A673 (cell line): ENCODE measurements around the gene UBE4B. TPM values are rescaled to one million over a fixed set of nuclear protein-coding genes. Genes with fewer than 3 reads are reported as not detected.

Experiments
- BruUV-seq: library from RNA; stranded (reverse); fragments of 400-500 nt; replicated peaks from 2 replicates; lab custom pipeline; 2021; lab: Mats Ljungman, UMichigan
- CTCF ChIA-PET: fragments of 300-600 bp; sonication (Branson Sonifier 250); formaldehyde crosslinking; loops from one replicate; lab custom pipeline; 2022; ENCODE audit warnings: antibody characterized with exemption; lab: Charles Lee
- POLR2A ChIA-PET: fragments of 300-600 bp; sonication (Branson Sonifier 250); formaldehyde crosslinking; loops from one replicate; lab custom pipeline; 2022; ENCODE audit warnings: antibody characterized with exemption; ENCODE audit not compliant: low non-redundant PET; lab: Charles Lee
- DNase-seq: peaks from one replicate; pipeline ENCODE4 v3.0.0-alpha.2; 2015; ENCODE audit warnings: low spot score
- H3K27ac ChIP-seq: fragments of 200-600 bp; sonication (generic); 2 replicates; pipeline ENCODE4 v1.5.1; 2016; ENCODE audit warnings: mixed run types, low read depth, mild to moderate bottlenecking, mixed read lengths, antibody characterized with exemption, low read length; ENCODE audit not compliant: poor library complexity, severe bottlenecking
- H3K27me3 ChIP-seq: fragments of 200-600 bp; sonication (generic); replicated peaks from 2 replicates; pipeline ENCODE4 v1.6.1; 2017; ENCODE audit warnings: mixed run types, low read depth, mild to moderate bottlenecking, mixed read lengths, antibody characterized with exemption, low read length; ENCODE audit not compliant: insufficient read depth, poor library complexity
- H3K36me3 ChIP-seq: fragments of 200-600 bp; sonication (generic); 2 replicates; pipeline ENCODE4 v1.6.1; 2016; ENCODE audit warnings: mixed run types, mild to moderate bottlenecking, mixed read lengths, antibody characterized with exemption, low read length; ENCODE audit not compliant: insufficient read depth, poor library complexity, severe bottlenecking
- H3K4me1 ChIP-seq: fragments of 200-600 bp; sonication (generic); 2 replicates; pipeline ENCODE4 v1.6.1; 2017; ENCODE audit warnings: mixed run types, mild to moderate bottlenecking, mixed read lengths, antibody characterized with exemption, low read length; ENCODE audit not compliant: insufficient read depth, poor library complexity, severe bottlenecking
- H3K4me3 ChIP-seq: fragments of 200-600 bp; sonication (generic); 2 replicates; pipeline ENCODE4 v1.5.1; 2016; ENCODE audit warnings: low read depth, mixed run types, mild to moderate bottlenecking, mixed read lengths, low read length; ENCODE audit not compliant: poor library complexity, severe bottlenecking
- H3K9me3 ChIP-seq: fragments of 200-600 bp; sonication (generic); 2 replicates; pipeline ENCODE4 v1.6.1; 2016; ENCODE audit warnings: mixed run types, low read depth, mild to moderate bottlenecking, mixed read lengths, antibody characterized with exemption, low read length; ENCODE audit not compliant: poor library complexity, severe bottlenecking
- EZH2 ChIP-seq: fragments of 200-600 bp; sonication (generic); IDR thresholded peaks from 2 replicates; pipeline ENCODE4 v1.6.1; 2017; ENCODE audit warnings: borderline replicate concordance, low read depth, mild to moderate bottlenecking, mixed read lengths, antibody characterized with exemption, low read length; ENCODE audit not compliant: poor library complexity, severe bottlenecking
- intact Hi-C: fragments of 100-400 bp; cut with micrococcal nuclease; formaldehyde crosslinking; loops from one replicate; pipeline ENCODE4 v1.10.0; 2022; ENCODE audit not compliant: unreplicated experiment
- total RNA-seq: library from RNA; stranded (reverse); gene quantifications from 2 replicates; pipeline ENCODE4 v1.2.3, GENCODE V29; 2021
- TF ChIP-seq, protein P1 (sequence below): fragments of 300-800, 200-600 bp; sonication (generic); conservative IDR thresholded peaks from 2 replicates; pipeline ENCODE4 v1.5.1; 2017; ENCODE audit warnings: low read depth, mild to moderate bottlenecking, antibody characterized with exemption, low read length, moderate library complexity, mixed read lengths

Gene UBE4B
- total RNA-seq, 1 experiment from 2014 or later, result 58.0 TPM

DNA sequence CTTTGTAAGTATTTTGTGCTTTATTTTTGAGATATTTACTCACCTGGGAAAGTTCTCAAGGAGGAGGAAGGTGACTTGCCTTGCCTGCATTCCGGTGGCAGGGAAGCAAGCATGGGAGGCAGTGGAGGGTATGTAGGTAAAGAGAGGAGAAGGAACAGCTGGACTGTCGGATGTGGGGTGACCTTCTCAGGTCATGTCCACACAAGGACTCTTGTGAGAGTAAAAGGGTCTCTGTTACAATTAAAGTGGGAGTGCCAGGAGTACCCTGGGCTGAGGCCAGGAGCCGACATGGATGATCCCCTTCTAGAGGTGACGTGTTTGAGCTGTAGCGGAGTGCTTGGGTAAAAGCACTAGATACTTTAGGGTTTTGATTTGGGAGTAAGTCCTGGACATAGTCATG is 25.0 kb downstream of the UBE4B start:
- intact Hi-C loops, result no loop called here
- Histone ChIP-seq H3K36me3 (no peaks in the 10 kb centered on the region), H3K9me3 (no peaks in the 10 kb centered on the region), H3K4me1 (peaks cover 28% of the 10 kb centered on the region), H3K4me3 (no peak overlapping the region), H3K27ac (peak overlapping the region; percentile 30), H3K27me3 (no peaks in the 10 kb centered on the region)
- POLR2A ChIA-PET, result no interaction called here
- CTCF ChIA-PET, result no interaction called here
- TF ChIP-seq, protein P1, sequence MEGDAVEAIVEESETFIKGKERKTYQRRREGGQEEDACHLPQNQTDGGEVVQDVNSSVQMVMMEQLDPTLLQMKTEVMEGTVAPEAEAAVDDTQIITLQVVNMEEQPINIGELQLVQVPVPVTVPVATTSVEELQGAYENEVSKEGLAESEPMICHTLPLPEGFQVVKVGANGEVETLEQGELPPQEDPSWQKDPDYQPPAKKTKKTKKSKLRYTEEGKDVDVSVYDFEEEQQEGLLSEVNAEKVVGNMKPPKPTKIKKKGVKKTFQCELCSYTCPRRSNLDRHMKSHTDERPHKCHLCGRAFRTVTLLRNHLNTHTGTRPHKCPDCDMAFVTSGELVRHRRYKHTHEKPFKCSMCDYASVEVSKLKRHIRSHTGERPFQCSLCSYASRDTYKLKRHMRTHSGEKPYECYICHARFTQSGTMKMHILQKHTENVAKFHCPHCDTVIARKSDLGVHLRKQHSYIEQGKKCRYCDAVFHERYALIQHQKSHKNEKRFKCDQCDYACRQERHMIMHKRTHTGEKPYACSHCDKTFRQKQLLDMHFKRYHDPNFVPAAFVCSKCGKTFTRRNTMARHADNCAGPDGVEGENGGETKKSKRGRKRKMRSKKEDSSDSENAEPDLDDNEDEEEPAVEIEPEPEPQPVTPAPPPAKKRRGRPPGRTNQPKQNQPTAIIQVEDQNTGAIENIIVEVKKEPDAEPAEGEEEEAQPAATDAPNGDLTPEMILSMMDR, result no peak
- TF ChIP-seq EZH2, result no peak
- BruUV-seq, result no TSS peak
- no peak for DNase-seq

DNA sequence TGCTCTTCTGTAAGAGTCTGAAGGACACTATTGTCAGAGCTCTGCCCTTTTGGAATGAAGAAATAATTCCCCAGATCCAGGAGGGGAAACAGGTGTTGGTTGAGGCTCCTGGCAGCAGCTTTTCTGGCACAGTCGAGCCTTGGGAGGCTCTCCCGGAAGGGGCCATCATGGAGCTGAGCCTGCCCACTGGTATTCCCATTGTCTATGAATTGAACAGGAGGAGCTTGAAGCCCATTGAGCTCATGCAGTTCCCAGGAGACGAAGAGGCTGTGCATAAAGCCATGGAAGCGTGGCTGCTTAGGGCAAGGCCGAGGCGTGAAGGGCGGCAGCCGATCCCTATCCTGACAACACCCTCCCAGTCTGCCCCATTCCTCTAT is 26.6 kb downstream of the UBE4B start:
- BruUV-seq, result no TSS peak
- no peak overlapping the region for H3K4me3 ChIP-seq
- H3K4me1 ChIP-seq, result peaks cover 28% of the 10 kb centered on the region
- no peaks in the 10 kb centered on the region for H3K9me3 ChIP-seq
- H3K27ac ChIP-seq, result peak overlapping the region; percentile 30
- no peaks in the 10 kb centered on the region for H3K27me3 ChIP-seq
- TF ChIP-seq, protein P1, result no peak
- TF ChIP-seq EZH2, result no peak
- ChIA-PET POLR2A (no interaction called here), CTCF (no interaction called here)
- no peaks in the 10 kb centered on the region for H3K36me3 ChIP-seq
- intact Hi-C loops, result no loop called here
- DNase-seq, result no peak

DNA sequence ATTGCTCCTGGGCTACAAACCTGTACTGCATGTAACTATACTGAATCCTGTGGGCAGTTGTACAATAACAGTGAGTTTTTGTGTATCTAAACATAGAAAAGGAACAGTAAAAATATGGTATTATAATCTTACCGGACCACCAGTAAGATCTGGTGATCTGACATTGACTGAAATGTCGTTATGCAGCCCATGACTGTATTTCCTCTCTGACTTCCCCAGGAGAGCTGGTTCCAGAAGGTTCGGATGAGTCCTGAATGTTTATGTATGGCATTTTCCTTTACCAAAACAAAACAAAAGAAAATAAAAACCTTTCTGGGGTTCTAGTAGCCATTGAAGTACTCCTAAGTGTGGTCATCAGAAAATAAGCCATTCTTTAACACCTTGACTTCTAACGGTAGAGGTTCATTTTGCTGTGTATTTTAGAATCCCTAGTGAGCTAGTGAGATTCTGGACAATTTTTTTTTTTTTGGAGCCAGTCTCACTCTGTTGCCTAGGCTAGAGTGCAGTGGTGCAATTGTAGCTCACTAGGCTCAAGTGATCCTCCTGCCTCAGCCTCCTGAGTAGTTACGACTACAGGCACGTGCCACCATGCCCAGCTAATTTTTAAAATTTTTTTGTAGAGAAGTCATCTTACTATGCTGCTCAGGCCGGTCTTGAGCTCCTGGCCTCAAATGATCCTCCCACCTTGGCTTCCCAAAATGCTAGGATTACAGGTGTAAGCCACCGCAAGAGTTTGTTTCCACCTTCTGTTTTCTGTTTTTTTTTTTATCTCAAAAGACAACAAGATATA is 27.7 kb downstream of the UBE4B start:
- intact Hi-C loops, result no loop called here
- Histone ChIP-seq H3K36me3 (no peaks in the 10 kb centered on the region), H3K9me3 (no peaks in the 10 kb centered on the region), H3K4me3 (no peak overlapping the region), H3K4me1 (peaks cover 22% of the 10 kb centered on the region), H3K27ac (no peak overlapping the region), H3K27me3 (no peaks in the 10 kb centered on the region)
- TF ChIP-seq, protein P1, result no peak
- no peak for TF ChIP-seq EZH2
- ChIA-PET POLR2A (interaction anchor here (0.6 kb wide), 1 partner anchor 775 kb away, joined by 11 read pairs; no protein-coding TSS in a partner anchor), CTCF (interaction anchor here (0.6 kb wide), 1 partner anchor 272 kb away, joined by 4 read pairs; no protein-coding TSS in a partner anchor)
- DNase-seq, result no peak
- BruUV-seq, result no TSS peak
